ENCODE measurements around the gene TUT7. TPM values are rescaled to one million over a fixed set of nuclear protein-coding genes. Genes with fewer than 3 reads are reported as not detected.
"Not testable (repeated sequence)": the region's sequence is repeated elsewhere in the genome, so short reads cannot be mapped to it uniquely, and the experiment has no call there.

The TUT7 gene
- total RNA-seq, 1 donor from 2014 or later: 38.9 TPM

- Mint-ChIP-seq H3K27ac (peak overlapping the region; percentile 90), H3K36me3 (ENCODE audit: low read depth) (peaks cover 68% of the 10 kb centered on the region), H3K4me1 (peaks cover 28% of the 10 kb centered on the region), H3K9me3 (no peaks in the 10 kb centered on the region), H3K4me3 (peak overlapping the region; percentile 73), H3K27me3 (no peaks in the 10 kb centered on the region)
- DNase-seq: peak; percentile 84
- intact Hi-C loops (cut with micrococcal nuclease): loop anchor here (1.0 to 2.0 kb wide), 2 partner anchors 21 to 49 kb away; partner anchors contain the start of gene ISCA1
Measured at GRCh38 chr9:86303316-86303975, 50.8 kb downstream of the TUT7 start.

- H3K36me3 Mint-ChIP-seq (ENCODE audit: low read depth): peaks cover 70% of the 10 kb centered on the region
- H3K27ac Mint-ChIP-seq: peak overlapping the region; percentile 0
- intact Hi-C loops (cut with micrococcal nuclease): loop anchor here (2.0 kb wide), 1 partner anchor 19 kb away; the partner anchor contains the start of gene ISCA1
- H3K27me3 Mint-ChIP-seq: no peaks in the 10 kb centered on the region
- DNase-seq: no peak
- H3K9me3 Mint-ChIP-seq: no peaks in the 10 kb centered on the region
- peaks cover 31% of the 10 kb centered on the region for H3K4me1 Mint-ChIP-seq
- no peak overlapping the region for H3K4me3 Mint-ChIP-seq
Measured at GRCh38 chr9:86301686-86302085, 52.5 kb downstream of the TUT7 start.

GRCh38 chr9:86300701-86301100 lies 53.5 kb downstream of the TUT7 start:
- H3K36me3 Mint-ChIP-seq (ENCODE audit: low read depth): peaks cover 70% of the 10 kb centered on the region
- H3K27me3 Mint-ChIP-seq: no peaks in the 10 kb centered on the region
- peak overlapping the region; percentile 12 for H3K27ac Mint-ChIP-seq
- intact Hi-C loops (cut with micrococcal nuclease): no loop called here
- no peak for DNase-seq
- H3K9me3 Mint-ChIP-seq: no peaks in the 10 kb centered on the region
- peaks cover 30% of the 10 kb centered on the region for H3K4me1 Mint-ChIP-seq
- no peak overlapping the region for H3K4me3 Mint-ChIP-seq

- intact Hi-C loops (cut with micrococcal nuclease): no loop called here
- peak overlapping the region; percentile 63 for H3K27ac Mint-ChIP-seq
- H3K4me1 Mint-ChIP-seq: peaks cover 21% of the 10 kb centered on the region
- no peaks in the 10 kb centered on the region for H3K27me3 Mint-ChIP-seq
- H3K4me3 Mint-ChIP-seq: no peak overlapping the region
- no peak for DNase-seq
- H3K36me3 Mint-ChIP-seq (ENCODE audit: low read depth): peaks cover 63% of the 10 kb centered on the region
- H3K9me3 Mint-ChIP-seq: no peaks in the 10 kb centered on the region
Measured at GRCh38 chr9:86298873-86299272, 55.3 kb downstream of the TUT7 start.

GRCh38 chr9:86290341-86290740 lies 63.9 kb downstream of the TUT7 start:
- H3K27ac Mint-ChIP-seq; H3K4me1 Mint-ChIP-seq; H3K4me3 Mint-ChIP-seq; H3K9me3 Mint-ChIP-seq; H3K27me3 Mint-ChIP-seq; intact Hi-C loops (cut with micrococcal nuclease); DNase-seq: not testable (repeated sequence)
- peaks cover 20% of the 10 kb centered on the region for H3K36me3 Mint-ChIP-seq (ENCODE audit: low read depth)

GRCh38 chr9:86288499-86289198 lies 65.6 kb downstream of the TUT7 start:
- H3K4me1 Mint-ChIP-seq: peaks cover 9% of the 10 kb centered on the region
- peaks cover 15% of the 10 kb centered on the region for H3K36me3 Mint-ChIP-seq (ENCODE audit: low read depth)
- no peak overlapping the region for H3K27ac Mint-ChIP-seq
- no peak for DNase-seq
- intact Hi-C loops (cut with micrococcal nuclease): no loop called here
- H3K4me3 Mint-ChIP-seq: no peak overlapping the region
- no peaks in the 10 kb centered on the region for H3K27me3 Mint-ChIP-seq
- no peaks in the 10 kb centered on the region for H3K9me3 Mint-ChIP-seq

GRCh38 chr9:86287013-86287412 lies 67.2 kb downstream of the TUT7 start:
- Mint-ChIP-seq H3K27me3 (no peaks in the 10 kb centered on the region), H3K9me3 (no peaks in the 10 kb centered on the region), H3K36me3 (ENCODE audit: low read depth) (peaks cover 12% of the 10 kb centered on the region), H3K4me1 (peaks cover 19% of the 10 kb centered on the region), H3K4me3 (no peak overlapping the region), H3K27ac (no peak overlapping the region)
- DNase-seq: peak; percentile 63
- intact Hi-C loops (cut with micrococcal nuclease): no loop called here

GRCh38 chr9:86286278-86286677 lies 67.9 kb downstream of the TUT7 start:
- Mint-ChIP-seq H3K4me3 (no peak overlapping the region), H3K27ac (peak overlapping the region; percentile 12), H3K9me3 (no peaks in the 10 kb centered on the region), H3K4me1 (peaks cover 22% of the 10 kb centered on the region), H3K27me3 (no peaks in the 10 kb centered on the region), H3K36me3 (ENCODE audit: low read depth) (peaks cover 16% of the 10 kb centered on the region)
- no peak for DNase-seq
- intact Hi-C loops (cut with micrococcal nuclease): no loop called here

GRCh38 chr9:86285261-86285660 lies 68.9 kb downstream of the TUT7 start:
- Mint-ChIP-seq H3K9me3 (no peaks in the 10 kb centered on the region), H3K27ac (no peak overlapping the region), H3K27me3 (no peaks in the 10 kb centered on the region), H3K4me1 (peaks cover 23% of the 10 kb centered on the region), H3K36me3 (ENCODE audit: low read depth) (peaks cover 18% of the 10 kb centered on the region), H3K4me3 (no peak overlapping the region)
- DNase-seq: peak; percentile 44
- intact Hi-C loops (cut with micrococcal nuclease): no loop called here

- H3K36me3 Mint-ChIP-seq (ENCODE audit: low read depth): peaks cover 18% of the 10 kb centered on the region
- intact Hi-C loops (cut with micrococcal nuclease): loop anchor here (1.0 to 2.0 kb wide), 4 partner anchors 20 to 541 kb away; partner anchors contain the start of genes NAA35 and TUT7
- DNase-seq: no peak
- H3K9me3 Mint-ChIP-seq: no peaks in the 10 kb centered on the region
- H3K4me3 Mint-ChIP-seq: peak overlapping the region; percentile 91
- peak overlapping the region; percentile 95 for H3K27ac Mint-ChIP-seq
- H3K27me3 Mint-ChIP-seq: no peaks in the 10 kb centered on the region
- peaks cover 33% of the 10 kb centered on the region for H3K4me1 Mint-ChIP-seq
Measured at GRCh38 chr9:86282979-86283535, 71.2 kb downstream of the TUT7 start.

- intact Hi-C loops (cut with micrococcal nuclease): loop anchor here (1.0 to 2.0 kb wide), 4 partner anchors 20 to 540 kb away; partner anchors contain the start of genes NAA35 and TUT7
Measured at GRCh38 chr9:86282077-86282978, 71.9 kb downstream of the TUT7 start, which contains the start of gene ISCA1. Gene ISCA1 (minus strand): TSS chr9:86282538. CDS start chr9:86282458, 80 bp downstream.

GRCh38 chr9:86281593-86282076 lies 72.6 kb downstream of the TUT7 start:
- Mint-ChIP-seq H3K9me3 (no peaks in the 10 kb centered on the region), H3K4me3 (peak overlapping the region; percentile 91), H3K27me3 (no peaks in the 10 kb centered on the region), H3K4me1 (peaks cover 35% of the 10 kb centered on the region), H3K27ac (peak overlapping the region; percentile 95), H3K36me3 (ENCODE audit: low read depth) (peaks cover 17% of the 10 kb centered on the region)
- intact Hi-C loops (cut with micrococcal nuclease): loop anchor here (1.0 to 2.0 kb wide), 4 partner anchors 21 to 539 kb away; partner anchors contain the start of genes NAA35 and TUT7
- no peak for DNase-seq

More at GRCh38 chr9:86282077-86282978, 71.9 kb downstream of the TUT7 start, which contains the start of gene ISCA1:
- Mint-ChIP-seq H3K4me1 (peaks cover 33% of the 10 kb centered on the region), H3K4me3 (peak within 1 kb of the TSS; percentile 91), H3K36me3 (ENCODE audit: low read depth) (peaks cover 20% of the 10 kb centered on the region), H3K9me3 (no peaks in the 10 kb centered on the region), H3K27ac (peak within 1 kb of the TSS; percentile 95), H3K27me3 (no peaks in the 10 kb centered on the region)
- peak; percentile 99 for DNase-seq

- Mint-ChIP-seq H3K27ac (no peak overlapping the region), H3K4me1 (peaks cover 33% of the 10 kb centered on the region), H3K36me3 (ENCODE audit: low read depth) (peaks cover 14% of the 10 kb centered on the region)
Measured at GRCh38 chr9:86280580-86280979, 73.6 kb downstream of the TUT7 start.

More at GRCh38 chr9:86280580-86280979, 73.6 kb downstream of the TUT7 start:
- no peaks in the 10 kb centered on the region for H3K9me3 Mint-ChIP-seq
- H3K27me3 Mint-ChIP-seq: no peaks in the 10 kb centered on the region
- intact Hi-C loops (cut with micrococcal nuclease): no loop called here
- H3K4me3 Mint-ChIP-seq: peak overlapping the region; percentile 91
- DNase-seq: peak; percentile 56

Data from activated CD4-positive, alpha-beta T cell treated with anti-CD3 and anti-CD28 coated beads, Interleukin-2, amount 10 ng/mL, durations not matched to agents 24 days and 14 days (primary cell).